ENCODE measurements around the gene STBD1.

Gene STBD1

GRCh38 chr4:76316131-76316530, 9.6 kb downstream of the STBD1 start:
- no peak overlapping the region for H4K8ac ChIP-seq (ENCODE audit: low read length)
- no peak overlapping the region for H2BK120ac ChIP-seq (ENCODE audit: low read depth, low read length)
- no peak overlapping the region for H2AK5ac ChIP-seq (ENCODE audit: low read length, severe bottlenecking)
- H3K9ac ChIP-seq (ENCODE audit: low read length) = no peak overlapping the region
- H3K18ac ChIP-seq (ENCODE audit: low read depth in 1 of 2, low read length in 2 of 2) = no peak overlapping the region
- H3K9me3 ChIP-seq (ENCODE audit: control insufficient read depth, low read length) = peaks cover 38% of the 10 kb centered on the region
- no peak overlapping the region for H3K27ac ChIP-seq (ENCODE audit: low read length, poor library complexity, severe bottlenecking)
- no peak overlapping the region for H2AFZ ChIP-seq (ENCODE audit: low read depth, low read length)
- H2BK12ac ChIP-seq (ENCODE audit: low read length in 2 of 2) = no peak overlapping the region
- H3K4me2 ChIP-seq (ENCODE audit: low read length, poor library complexity, severe bottlenecking) = no peak overlapping the region
- no peak overlapping the region for H2BK5ac ChIP-seq (ENCODE audit: low read depth, low read length, poor library complexity, severe bottlenecking)
- H3K79me1 ChIP-seq (replicated peaks; ENCODE audit: low read length, poor library complexity, severe bottlenecking) = no peaks in the 10 kb centered on the region
- no peaks in the 10 kb centered on the region for H3K36me3 ChIP-seq (ENCODE audit: control insufficient read depth in 1 of 2, insufficient read depth in 2 of 2, low read depth in 1 of 2, low read length in 2 of 2)
- WGBS = no CpG with 5 or more reads among the region's 1 CpG
- no peak overlapping the region for H3K14ac ChIP-seq (ENCODE audit: low read length in 2 of 2)
- H4K91ac ChIP-seq (ENCODE audit: low read length) = no peak overlapping the region
- H3K27me3 ChIP-seq (ENCODE audit: control insufficient read depth in 1 of 2, insufficient read depth in 1 of 2, low read length in 2 of 2) = no peaks in the 10 kb centered on the region
- no peak overlapping the region for H3K4me3 ChIP-seq (ENCODE audit: insufficient read depth in 1 of 2, low read depth in 1 of 2, low read length in 2 of 2)
- no peak overlapping the region for H2BK15ac ChIP-seq (ENCODE audit: low read depth, poor library complexity, severe bottlenecking)
- no peak for DNase-seq
- no peak overlapping the region for H3K4ac ChIP-seq (ENCODE audit: low read depth in 1 of 2, low read length in 2 of 2)
- H3K4me1 ChIP-seq (ENCODE audit: control insufficient read depth, insufficient read depth, low read depth, low read length) = no peaks in the 10 kb centered on the region
- H3K23ac ChIP-seq (ENCODE audit: low read length in 2 of 2) = no peak overlapping the region

- Histone ChIP-seq H2BK15ac (ENCODE audit: low read depth, poor library complexity, severe bottlenecking) (no peak overlapping the region), H3K4me2 (ENCODE audit: low read length, poor library complexity, severe bottlenecking) (no peak overlapping the region), H4K91ac (ENCODE audit: low read length) (no peak overlapping the region), H3K9ac (ENCODE audit: low read length) (no peak overlapping the region), H3K18ac (ENCODE audit: low read depth in 1 of 2, low read length in 2 of 2) (no peak overlapping the region), H3K27me3 (ENCODE audit: control insufficient read depth in 1 of 2, insufficient read depth in 1 of 2, low read length in 2 of 2) (no peaks in the 10 kb centered on the region), H3K4me3 (ENCODE audit: insufficient read depth in 1 of 2, low read depth in 1 of 2, low read length in 2 of 2) (no peak overlapping the region), H3K79me1 (replicated peaks; ENCODE audit: low read length, poor library complexity, severe bottlenecking) (no peaks in the 10 kb centered on the region), H2BK120ac (ENCODE audit: low read depth, low read length) (no peak overlapping the region), H3K4ac (ENCODE audit: low read depth in 1 of 2, low read length in 2 of 2) (no peak overlapping the region), H2BK5ac (ENCODE audit: low read depth, low read length, poor library complexity, severe bottlenecking) (no peak overlapping the region), H3K23ac (ENCODE audit: low read length in 2 of 2) (no peak overlapping the region), H3K36me3 (ENCODE audit: control insufficient read depth in 1 of 2, insufficient read depth in 2 of 2, low read depth in 1 of 2, low read length in 2 of 2) (no peaks in the 10 kb centered on the region), H2BK12ac (ENCODE audit: low read length in 2 of 2) (no peak overlapping the region), H3K14ac (ENCODE audit: low read length in 2 of 2) (no peak overlapping the region), H2AFZ (ENCODE audit: low read depth, low read length) (no peak overlapping the region), H3K9me3 (ENCODE audit: control insufficient read depth, low read length) (peaks cover 58% of the 10 kb centered on the region), H3K27ac (ENCODE audit: low read length, poor library complexity, severe bottlenecking) (no peak overlapping the region), H4K8ac (ENCODE audit: low read length) (no peak overlapping the region), H2AK5ac (ENCODE audit: low read length, severe bottlenecking) (no peak overlapping the region), H3K4me1 (ENCODE audit: control insufficient read depth, insufficient read depth, low read depth, low read length) (no peaks in the 10 kb centered on the region)
- DNase-seq = no peak
- 80% methylated on average over 1 of the region's 3 CpGs for WGBS
Observed at GRCh38 chr4:76322236-76322635, 15.7 kb downstream of the STBD1 start.

GRCh38 chr4:76325072-76325471, 18.5 kb downstream of the STBD1 start:
- H2AK5ac ChIP-seq (ENCODE audit: low read length, severe bottlenecking) = no peak overlapping the region
- no peak overlapping the region for H4K8ac ChIP-seq (ENCODE audit: low read length)
- H3K14ac ChIP-seq (ENCODE audit: low read length in 2 of 2) = no peak overlapping the region
- no peak overlapping the region for H3K27ac ChIP-seq (ENCODE audit: low read length, poor library complexity, severe bottlenecking)
- no peak overlapping the region for H3K4ac ChIP-seq (ENCODE audit: low read depth in 1 of 2, low read length in 2 of 2)
- H3K23ac ChIP-seq (ENCODE audit: low read length in 2 of 2) = no peak overlapping the region
- peaks cover 54% of the 10 kb centered on the region for H3K9me3 ChIP-seq (ENCODE audit: control insufficient read depth, low read length)
- no peak overlapping the region for H2BK12ac ChIP-seq (ENCODE audit: low read length in 2 of 2)
- H2BK120ac ChIP-seq (ENCODE audit: low read depth, low read length) = no peak overlapping the region
- H4K91ac ChIP-seq (ENCODE audit: low read length) = no peak overlapping the region
- H3K36me3 ChIP-seq (ENCODE audit: control insufficient read depth in 1 of 2, insufficient read depth in 2 of 2, low read depth in 1 of 2, low read length in 2 of 2) = no peaks in the 10 kb centered on the region
- H3K18ac ChIP-seq (ENCODE audit: low read depth in 1 of 2, low read length in 2 of 2) = no peak overlapping the region
- H3K79me1 ChIP-seq (replicated peaks; ENCODE audit: low read length, poor library complexity, severe bottlenecking) = no peaks in the 10 kb centered on the region
- no peak for DNase-seq
- H2BK15ac ChIP-seq (ENCODE audit: low read depth, poor library complexity, severe bottlenecking) = no peak overlapping the region
- no peak overlapping the region for H3K4me3 ChIP-seq (ENCODE audit: insufficient read depth in 1 of 2, low read depth in 1 of 2, low read length in 2 of 2)
- H3K4me2 ChIP-seq (ENCODE audit: low read length, poor library complexity, severe bottlenecking) = no peak overlapping the region
- H3K9ac ChIP-seq (ENCODE audit: low read length) = no peak overlapping the region
- H3K4me1 ChIP-seq (ENCODE audit: control insufficient read depth, insufficient read depth, low read depth, low read length) = no peaks in the 10 kb centered on the region
- no peak overlapping the region for H2AFZ ChIP-seq (ENCODE audit: low read depth, low read length)
- no peaks in the 10 kb centered on the region for H3K27me3 ChIP-seq (ENCODE audit: control insufficient read depth in 1 of 2, insufficient read depth in 1 of 2, low read length in 2 of 2)
- no peak overlapping the region for H2BK5ac ChIP-seq (ENCODE audit: low read depth, low read length, poor library complexity, severe bottlenecking)

- Histone ChIP-seq H3K4me3 (ENCODE audit: insufficient read depth in 1 of 2, low read depth in 1 of 2, low read length in 2 of 2) (no peak overlapping the region), H3K36me3 (ENCODE audit: control insufficient read depth in 1 of 2, insufficient read depth in 2 of 2, low read depth in 1 of 2, low read length in 2 of 2) (no peaks in the 10 kb centered on the region), H3K4ac (ENCODE audit: low read depth in 1 of 2, low read length in 2 of 2) (no peak overlapping the region), H2AFZ (ENCODE audit: low read depth, low read length) (no peak overlapping the region), H3K9me3 (ENCODE audit: control insufficient read depth, low read length) (peaks cover 46% of the 10 kb centered on the region), H3K18ac (ENCODE audit: low read depth in 1 of 2, low read length in 2 of 2) (no peak overlapping the region), H2AK5ac (ENCODE audit: low read length, severe bottlenecking) (no peak overlapping the region), H3K79me1 (replicated peaks; ENCODE audit: low read length, poor library complexity, severe bottlenecking) (no peaks in the 10 kb centered on the region), H3K27me3 (ENCODE audit: control insufficient read depth in 1 of 2, insufficient read depth in 1 of 2, low read length in 2 of 2) (no peaks in the 10 kb centered on the region), H2BK15ac (ENCODE audit: low read depth, poor library complexity, severe bottlenecking) (no peak overlapping the region), H2BK12ac (ENCODE audit: low read length in 2 of 2) (no peak overlapping the region), H3K4me2 (ENCODE audit: low read length, poor library complexity, severe bottlenecking) (no peak overlapping the region), H3K9ac (ENCODE audit: low read length) (no peak overlapping the region), H3K27ac (ENCODE audit: low read length, poor library complexity, severe bottlenecking) (no peak overlapping the region), H3K14ac (ENCODE audit: low read length in 2 of 2) (no peak overlapping the region), H3K4me1 (ENCODE audit: control insufficient read depth, insufficient read depth, low read depth, low read length) (no peaks in the 10 kb centered on the region), H2BK120ac (ENCODE audit: low read depth, low read length) (no peak overlapping the region), H3K23ac (ENCODE audit: low read length in 2 of 2) (no peak overlapping the region), H4K91ac (ENCODE audit: low read length) (no peak overlapping the region), H2BK5ac (ENCODE audit: low read depth, low read length, poor library complexity, severe bottlenecking) (no peak overlapping the region), H4K8ac (ENCODE audit: low read length) (no peak overlapping the region)
- DNase-seq = no peak
Observed at GRCh38 chr4:76326515-76326914, 20.0 kb downstream of the STBD1 start.

All from mesenchymal stem cell (in vitro differentiated cells and primary cell).